Neural progenitor cell (in vitro differentiated cells): ENCODE results near the gene PPP1R3G. TPM values are rescaled to one million over a fixed set of nuclear protein-coding genes. Genes with fewer than 3 reads are reported as not detected.
A peak's percentile ranks its signal among the peaks of the same experiment; 100 is the strongest.

Source experiments
- DNase-seq: peaks from one replicate; pipeline ENCODE4 v3.0.0-alpha.2; 2016; ENCODE audit warnings: low spot score
- H2AFZ ChIP-seq: fragments of 200-600 bp; sonication (generic); replicated peaks from 2 replicates; pipeline ENCODE4 v1.6.1; 2016; ENCODE audit warnings: antibody characterized with exemption
- H3F3A ChIP-seq: fragments of 200-600 bp; sonication (generic); 2 replicates; pipeline ENCODE4 v1.6.1; 2016; ENCODE audit warnings: antibody characterized with exemption, low read depth
- H3K27ac ChIP-seq: fragments of 200-600 bp; sonication (generic); 2 replicates; pipeline ENCODE4 v1.5.1; 2016; ENCODE audit warnings: mild to moderate bottlenecking
- H3K27me3 ChIP-seq: fragments of 200-600 bp; sonication (generic); 2 replicates; pipeline ENCODE4 v1.6.1; 2016; ENCODE audit warnings: mild to moderate bottlenecking, moderate library complexity
- H3K36me3 ChIP-seq: fragments of 200-600 bp; sonication (generic); 2 replicates; pipeline ENCODE4 v1.5.1; 2016
- H3K4me1 ChIP-seq: fragments of 200-600 bp; sonication (generic); 2 replicates; pipeline ENCODE4 v1.6.1; 2016; ENCODE audit warnings: mixed run types
- H3K4me2 ChIP-seq: fragments of 200-600 bp; sonication (generic); 2 replicates; pipeline ENCODE4 v1.6.1; 2016
- H3K4me3 ChIP-seq: fragments of 200-600 bp; sonication (generic); 2 replicates; pipeline ENCODE4 v1.5.1; 2016
- H3K79me2 ChIP-seq: fragments of 200-600 bp; sonication (generic); 2 replicates; pipeline ENCODE4 v1.6.1; 2016; ENCODE audit warnings: low read depth
- H3K9ac ChIP-seq: fragments of 200-600 bp; sonication (generic); 2 replicates; pipeline ENCODE4 v1.6.1; 2016
- H3K9me3 ChIP-seq: fragments of 200-600 bp; sonication (generic); 2 replicates; pipeline ENCODE4 v1.5.1; 2016; ENCODE audit warnings: low read depth
- H4K20me1 ChIP-seq: fragments of 200-600 bp; sonication (generic); 2 replicates; pipeline ENCODE4 v1.6.1; 2016; ENCODE audit warnings: low read depth
- H3K27ac Mint-ChIP-seq: 3 replicates; pipeline ENCODE4 v1.8.0; 2021; ENCODE audit warnings: mixed read lengths
- H3K27me3 Mint-ChIP-seq: 2 replicates; pipeline ENCODE4 v1.8.0; 2022; ENCODE audit warnings: low read depth, mild to moderate bottlenecking, inconsistent platforms, moderate library complexity, mixed read lengths; ENCODE audit not compliant: insufficient read depth
- H3K36me3 Mint-ChIP-seq: 3 replicates; pipeline ENCODE4 v1.8.0; 2021; ENCODE audit warnings: mixed read lengths
- H3K4me1 Mint-ChIP-seq: 3 replicates; pipeline ENCODE4 v1.8.0; 2021; ENCODE audit warnings: mixed read lengths
- H3K4me3 Mint-ChIP-seq: 3 replicates; pipeline ENCODE4 v1.8.0; 2021; ENCODE audit warnings: mild to moderate bottlenecking, moderate library complexity, mixed read lengths
- H3K9me3 Mint-ChIP-seq: 3 replicates; pipeline ENCODE4 v1.8.0; 2020; ENCODE audit warnings: mixed read lengths
- CTCF ChIP-seq: fragments of 200-600 bp; sonication (generic); IDR thresholded peaks from 2 replicates; pipeline ENCODE4 v1.5.1; 2017; ENCODE audit warnings: antibody characterized with exemption, mild to moderate bottlenecking
- EZH2 ChIP-seq: fragments of 200-600 bp; sonication (generic); IDR thresholded peaks from 2 replicates; pipeline ENCODE4 v1.6.1; 2017; ENCODE audit warnings: antibody characterized with exemption, mild to moderate bottlenecking, moderate library complexity
- EZH2phosphoT487 ChIP-seq: fragments of 200-600 bp; sonication (generic); IDR thresholded peaks from 2 replicates; pipeline ENCODE4 v1.6.1; 2017; ENCODE audit warnings: antibody characterized with exemption
- total RNA-seq: library from RNA; depleted of rRNA; stranded (reverse); fragments of >200 nt; gene quantifications from 2 replicates; pipeline ENCODE4 v1.2.3, GENCODE V29; 2015; ENCODE audit warnings: low replicate concordance

PPP1R3G gene
- total RNA-seq, 1 donor from 2014 or later: 0.36 TPM

- H3K9me3 Mint-ChIP-seq: no peaks in the 10 kb centered on the region
- H4K20me1 ChIP-seq: no peaks in the 10 kb centered on the region
- no peaks in the 10 kb centered on the region for H3K36me3 Mint-ChIP-seq
- no peak overlapping the region for H2AFZ ChIP-seq
- no peaks in the 10 kb centered on the region for H3K36me3 ChIP-seq
- H3K27me3 Mint-ChIP-seq: no peaks in the 10 kb centered on the region
- H3K27me3 ChIP-seq: no peaks in the 10 kb centered on the region
- DNase-seq: no peak
- H3K9me3 ChIP-seq: no peaks in the 10 kb centered on the region
- peak overlapping the region; percentile 60 for H3K27ac Mint-ChIP-seq
- H3F3A ChIP-seq: no peaks in the 10 kb centered on the region
- H3K4me3 Mint-ChIP-seq: no peak overlapping the region
- H3K4me3 ChIP-seq: no peak overlapping the region
- no peak overlapping the region for H3K27ac ChIP-seq
- no peak for TF ChIP-seq CTCF
- no peak for TF ChIP-seq EZH2
- TF ChIP-seq EZH2phosphoT487: no peak
- H3K4me2 ChIP-seq: no peak overlapping the region
- H3K4me1 Mint-ChIP-seq: peaks cover 3% of the 10 kb centered on the region
- no peaks in the 10 kb centered on the region for H3K4me1 ChIP-seq
- no peak overlapping the region for H3K9ac ChIP-seq
- no peaks in the 10 kb centered on the region for H3K79me2 ChIP-seq
These were observed 36.3 kb downstream of the PPP1R3G start for GRCh38 chr6:5121479-5121878.

GRCh38 chr6:5121956-5122355 is 36.8 kb downstream of the PPP1R3G start:
- no peaks in the 10 kb centered on the region for H3K4me1 ChIP-seq
- H3K27me3 ChIP-seq: no peaks in the 10 kb centered on the region
- H3K27ac Mint-ChIP-seq: no peak overlapping the region
- H3K9me3 ChIP-seq: no peaks in the 10 kb centered on the region
- H3K36me3 ChIP-seq: no peaks in the 10 kb centered on the region
- no peaks in the 10 kb centered on the region for H3K9me3 Mint-ChIP-seq
- DNase-seq: no peak
- H3K27ac ChIP-seq: no peak overlapping the region
- no peak overlapping the region for H3K9ac ChIP-seq
- TF ChIP-seq EZH2phosphoT487: no peak
- TF ChIP-seq EZH2: no peak
- no peak for TF ChIP-seq CTCF
- H2AFZ ChIP-seq: no peak overlapping the region
- no peak overlapping the region for H3K4me2 ChIP-seq
- no peaks in the 10 kb centered on the region for H3K36me3 Mint-ChIP-seq
- no peaks in the 10 kb centered on the region for H3K79me2 ChIP-seq
- peaks cover 3% of the 10 kb centered on the region for H3K4me1 Mint-ChIP-seq
- H3K4me3 Mint-ChIP-seq: no peak overlapping the region
- H3F3A ChIP-seq: no peaks in the 10 kb centered on the region
- no peaks in the 10 kb centered on the region for H3K27me3 Mint-ChIP-seq
- H4K20me1 ChIP-seq: no peaks in the 10 kb centered on the region
- H3K4me3 ChIP-seq: no peak overlapping the region

GRCh38 chr6:5122504-5123112 is 37.5 kb downstream of the PPP1R3G start:
- no peak overlapping the region for H3K4me3 ChIP-seq
- H3K9ac ChIP-seq: no peak overlapping the region
- no peaks in the 10 kb centered on the region for H3K27me3 ChIP-seq
- no peaks in the 10 kb centered on the region for H3K79me2 ChIP-seq
- Mint-ChIP-seq H3K9me3 (no peaks in the 10 kb centered on the region), H3K27me3 (no peaks in the 10 kb centered on the region), H3K36me3 (no peaks in the 10 kb centered on the region), H3K27ac (no peak overlapping the region), H3K4me3 (no peak overlapping the region), H3K4me1 (peaks cover 3% of the 10 kb centered on the region)
- H4K20me1 ChIP-seq: no peaks in the 10 kb centered on the region
- no peaks in the 10 kb centered on the region for H3F3A ChIP-seq
- H2AFZ ChIP-seq: no peak overlapping the region
- no peaks in the 10 kb centered on the region for H3K9me3 ChIP-seq
- H3K4me2 ChIP-seq: no peak overlapping the region
- no peak for DNase-seq
- no peaks in the 10 kb centered on the region for H3K36me3 ChIP-seq
- no peak for TF ChIP-seq EZH2
- TF ChIP-seq CTCF: no peak
- TF ChIP-seq EZH2phosphoT487: no peak
- H3K4me1 ChIP-seq: no peaks in the 10 kb centered on the region
- H3K27ac ChIP-seq: no peak overlapping the region
